ENCODE measurements around the gene FLNB.

The FLNB gene

DNA sequence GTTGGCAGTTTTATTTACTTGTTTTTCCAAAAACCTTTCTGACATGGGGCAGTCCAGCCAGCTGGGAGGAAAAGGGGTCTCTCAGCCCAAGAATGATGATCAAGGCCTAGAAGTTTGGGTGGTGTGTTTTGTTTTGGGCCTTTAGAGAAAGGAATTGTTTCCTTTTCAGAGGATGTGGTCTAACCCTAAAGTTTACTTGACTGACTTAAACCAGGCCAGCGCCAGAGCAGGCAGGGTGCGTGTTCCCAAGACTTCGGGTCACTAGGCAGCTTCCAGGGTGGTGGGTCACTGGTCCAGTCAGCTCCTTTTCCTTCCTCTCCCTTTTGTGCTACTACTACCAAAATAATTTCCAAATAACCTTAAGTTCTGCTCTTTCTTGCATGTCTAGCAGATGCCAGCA is 4.9 kb downstream of the FLNB start:
- peak overlapping the region; percentile 71 for H3K27ac ChIP-seq
- ChIA-PET POLR2A (ENCODE audit: low non-redundant PET) (no interaction called here), CTCF (no interaction called here)
- no peak for DNase-seq (ENCODE audit: low spot score)
- TF ChIP-seq CTCF (conservative IDR thresholded peaks at IDR 0.05; ENCODE audit: low read depth), result no peak

- H3K27ac ChIP-seq, result peak overlapping the region; percentile 70
- DNase-seq (ENCODE audit: low spot score), result no peak
- ChIA-PET CTCF (no interaction called here), POLR2A (ENCODE audit: low non-redundant PET) (interaction anchor here (0.5 kb wide), 1 partner anchor 217 kb away, joined by 6 read pairs; no protein-coding TSS in a partner anchor)
- no peak for TF ChIP-seq CTCF (conservative IDR thresholded peaks at IDR 0.05; ENCODE audit: low read depth)
Observed at GRCh38 chr3:58013973-58014649, 5.9 kb downstream of the FLNB start.

DNA sequence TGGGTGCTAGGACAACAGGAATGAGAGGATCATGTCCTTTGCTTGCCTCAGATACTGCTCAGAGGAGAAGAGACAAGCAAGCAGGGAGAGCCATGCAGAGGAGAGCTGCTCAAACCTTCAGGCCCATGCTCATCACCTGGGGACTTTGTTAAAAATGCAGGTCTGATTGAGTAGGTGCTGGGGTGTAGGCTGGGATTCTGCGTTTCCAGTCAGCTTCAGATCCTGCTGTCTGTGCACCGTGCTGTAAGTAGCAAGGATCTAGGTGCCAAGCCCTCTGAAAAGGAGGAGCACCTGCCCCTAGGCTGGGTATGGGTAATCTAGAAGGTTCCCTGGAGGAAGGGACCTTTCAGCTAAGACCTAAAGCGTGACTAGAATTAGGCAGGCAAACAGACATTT is 7.3 kb downstream of the FLNB start:
- H3K27ac ChIP-seq, result peak overlapping the region; percentile 60
- no peak for DNase-seq (ENCODE audit: low spot score)
- TF ChIP-seq CTCF (conservative IDR thresholded peaks at IDR 0.05; ENCODE audit: low read depth), result no peak
- POLR2A ChIA-PET (ENCODE audit: low non-redundant PET), result no interaction called here
- CTCF ChIA-PET, result interaction anchor here (0.5 kb wide), 1 partner anchor 12 kb away, joined by 3 read pairs; no protein-coding TSS in a partner anchor

DNA sequence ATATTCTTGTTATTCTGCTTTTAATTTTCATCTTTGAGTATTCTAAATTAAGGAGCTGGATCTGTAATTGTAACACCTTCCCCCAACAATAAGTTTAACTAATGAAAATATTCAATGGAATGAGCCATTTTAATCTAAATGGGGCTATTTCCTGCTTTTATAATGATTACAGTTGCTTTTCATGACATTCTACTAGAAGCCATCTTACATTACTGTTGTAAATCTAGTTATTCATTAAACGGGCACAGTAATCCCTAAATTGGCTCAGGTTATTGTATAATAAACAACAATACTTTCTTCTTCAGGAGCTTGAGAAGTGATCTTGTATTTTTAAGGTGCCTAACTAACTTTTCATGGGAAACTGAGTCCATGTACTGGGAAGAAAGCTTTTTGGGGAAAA is 8.5 kb downstream of the FLNB start:
- POLR2A ChIA-PET (ENCODE audit: low non-redundant PET), result no interaction called here
- no peak for DNase-seq (ENCODE audit: low spot score)
- CTCF ChIA-PET, result no interaction called here
- TF ChIP-seq CTCF (conservative IDR thresholded peaks at IDR 0.05; ENCODE audit: low read depth), result no peak
- no peak overlapping the region; the same call in 1 of the 2 replicates for H3K27ac ChIP-seq

- peak overlapping the region; percentile 84 for H3K27ac ChIP-seq
- no peak for DNase-seq (ENCODE audit: low spot score)
- ChIA-PET CTCF (interaction anchor here (0.7 kb wide), 1 partner anchor 182 kb away, joined by 3 read pairs; no protein-coding TSS in a partner anchor), POLR2A (ENCODE audit: low non-redundant PET) (interaction anchor here (0.6 kb wide), 1 partner anchor 23 kb away, joined by 4 read pairs; no protein-coding TSS in a partner anchor)
- TF ChIP-seq CTCF (conservative IDR thresholded peaks at IDR 0.05; ENCODE audit: low read depth), result no peak
Observed at GRCh38 chr3:58018892-58019742, 10.9 kb downstream of the FLNB start.

- TF ChIP-seq CTCF (conservative IDR thresholded peaks at IDR 0.05; ENCODE audit: low read depth), result no peak
- CTCF ChIA-PET, result interaction anchor here (1.0 kb wide), 1 partner anchor 12 kb away, joined by 5 read pairs; the partner anchor contains the start of gene FLNB
Observed at GRCh38 chr3:58020783-58021071, 12.5 kb downstream of the FLNB start.

More at GRCh38 chr3:58020783-58021071, 12.5 kb downstream of the FLNB start:
- DNase-seq (ENCODE audit: low spot score), result no peak
- H3K27ac ChIP-seq, result peak overlapping the region; percentile 84
- POLR2A ChIA-PET (ENCODE audit: low non-redundant PET), result no interaction called here
